Thoracic aorta (tissue), 2 donors: ENCODE data around the gene ADSS1. TPM values are rescaled to one million over a fixed set of nuclear protein-coding genes. Genes with fewer than 3 reads are reported as not detected.

Source experiments
- ATAC-seq: fragments of 150-250 bp; one replicate; pipeline ENCODE4 v1.8.0; 2017; ENCODE audit warnings: low read depth; ENCODE audit not compliant: insufficient number of reproducible peaks, low FRiP score
- DNase-seq: peaks from one replicate; pipeline ENCODE4 v3.0.0-alpha.2; 2020; ENCODE audit warnings: low spot score
- H3K27ac ChIP-seq, 2 donors: fragments of 200-600 bp; sonication (generic); 1 replicate in 1 of 2; 2 replicates in 1 of 2; pipeline ENCODE4 v1.5.1; 2016; ENCODE audit warnings: mild to moderate bottlenecking in 2 of 2, moderate library complexity in 2 of 2
- H3K27me3 ChIP-seq: fragments of 200-600 bp; sonication (generic); replicated peaks from 2 replicates; pipeline ENCODE4 v1.6.0; 2016; ENCODE audit warnings: mild to moderate bottlenecking; ENCODE audit not compliant: insufficient read depth
- H3K36me3 ChIP-seq: fragments of 200-600 bp; sonication (generic); one replicate; pipeline ENCODE4 v1.5.1; 2016
- H3K4me1 ChIP-seq, 2 donors: fragments of 200-600 bp; sonication (generic); 1 replicate in 1 of 2; 2 replicates in 1 of 2; pipeline versions ENCODE4 v1.5.1 to v1.6.0; 2016; ENCODE audit warnings: low read depth in 2 of 2, mild to moderate bottlenecking in 1 of 2; ENCODE audit not compliant: control insufficient read depth in 1 of 2
- H3K4me3 ChIP-seq: fragments of 200-600 bp; sonication (generic); 2 replicates; pipeline ENCODE4 v1.5.1; 2016; ENCODE audit warnings: mild to moderate bottlenecking
- H3K9me3 ChIP-seq: fragments of 200-600 bp; sonication (generic); 2 replicates; pipeline ENCODE4 v1.5.1; 2016
- CTCF ChIP-seq: fragments of 200-600 bp; sonication (generic); IDR thresholded peaks from one replicate; pipeline ENCODE4 v1.5.1; 2019; ENCODE audit warnings: antibody characterized with exemption
- total RNA-seq, 2 donors: library from RNA; depleted of rRNA; stranded (reverse); fragments of >200 nt; gene quantifications; one replicate each; pipeline versions ENCODE4 v1.1.0 to v1.2.3, GENCODE V29; 2016

ADSS1 gene
- total RNA-seq, 2 donors from 2014 or later, result 30.8 to 87.3 TPM

- Histone ChIP-seq H3K4me3 (no peak overlapping the region), H3K9me3 (no peaks in the 10 kb centered on the region), H3K36me3 (no peaks in the 10 kb centered on the region), H3K27ac (no peak overlapping the region), H3K4me1 (peaks cover 29 to 48% of the 10 kb centered on the region in 2 donors), H3K27me3 (no peaks in the 10 kb centered on the region)
- TF ChIP-seq CTCF, result no peak
- DNase-seq, result no peak
- no peak for ATAC-seq
These were observed 38.6 kb upstream of the ADSS1 start for GRCh38 chr14:104685216-104685997.

- DNase-seq, result no peak
- no peak overlapping the region for H3K27ac ChIP-seq
These were observed 37.9 kb upstream of the ADSS1 start for GRCh38 chr14:104685998-104686610.

GRCh38 chr14:104686624-104687517, 37.2 kb upstream of the ADSS1 start:
- no peak for ATAC-seq
- Histone ChIP-seq H3K27ac (peak overlapping the region; percentile 82 to 86), H3K4me1 (peaks cover 33 to 48% of the 10 kb centered on the region in 2 donors), H3K9me3 (no peaks in the 10 kb centered on the region), H3K27me3 (no peaks in the 10 kb centered on the region), H3K4me3 (no peak overlapping the region), H3K36me3 (no peaks in the 10 kb centered on the region)
- DNase-seq, result no peak
- no peak for TF ChIP-seq CTCF

More at GRCh38 chr14:104685998-104686610, 37.9 kb upstream of the ADSS1 start:
- H3K36me3 ChIP-seq, result no peaks in the 10 kb centered on the region
- TF ChIP-seq CTCF, result no peak
- no peak for ATAC-seq
- no peak overlapping the region for H3K4me3 ChIP-seq
- no peaks in the 10 kb centered on the region for H3K9me3 ChIP-seq
- no peaks in the 10 kb centered on the region for H3K27me3 ChIP-seq
- peaks cover 31 to 48% of the 10 kb centered on the region in 2 donors for H3K4me1 ChIP-seq

- no peak for TF ChIP-seq CTCF
- Histone ChIP-seq H3K36me3 (no peaks in the 10 kb centered on the region), H3K27me3 (no peaks in the 10 kb centered on the region), H3K4me1 (peaks cover 32 to 48% of the 10 kb centered on the region in 2 donors), H3K27ac (peak overlapping the region; percentile 82 to 86), H3K9me3 (no peaks in the 10 kb centered on the region), H3K4me3 (peak overlapping the region; percentile 98)
- ATAC-seq (no peak), DNase-seq (no peak)
These were observed 36.2 kb upstream of the ADSS1 start for GRCh38 chr14:104687601-104688504.
